Glutamatergic neuron (in vitro differentiated cells): Measurements from ENCODE around the gene CFLAR. TPM values are rescaled to one million over a fixed set of nuclear protein-coding genes. Genes with fewer than 3 reads are reported as not detected.

Experiments
- DNase-seq: peaks from one replicate; pipeline ENCODE4 v3.0.0; 2022
- H3K27ac Mint-ChIP-seq: one replicate; pipeline ENCODE4 v1.8.0; 2020; ENCODE audit warnings: mild to moderate bottlenecking, mixed read lengths, inconsistent platforms; ENCODE audit not compliant: unreplicated experiment
- H3K27me3 Mint-ChIP-seq: one replicate; pipeline ENCODE4 v1.8.0; 2020; ENCODE audit warnings: mild to moderate bottlenecking, moderate library complexity, mixed read lengths, inconsistent platforms; ENCODE audit not compliant: unreplicated experiment
- H3K36me3 Mint-ChIP-seq: one replicate; pipeline ENCODE4 v1.8.0; 2020; ENCODE audit warnings: mild to moderate bottlenecking, mixed read lengths, inconsistent platforms; ENCODE audit not compliant: unreplicated experiment
- H3K4me1 Mint-ChIP-seq: one replicate; pipeline ENCODE4 v1.8.0; 2020; ENCODE audit warnings: mild to moderate bottlenecking, low read depth, mixed read lengths, inconsistent platforms; ENCODE audit not compliant: unreplicated experiment
- H3K4me3 Mint-ChIP-seq: one replicate; pipeline ENCODE4 v1.8.0; 2020; ENCODE audit warnings: mild to moderate bottlenecking, mixed read lengths, inconsistent platforms; ENCODE audit not compliant: unreplicated experiment
- H3K9me3 Mint-ChIP-seq: one replicate; pipeline ENCODE4 v1.8.0; 2020; ENCODE audit warnings: mild to moderate bottlenecking, moderate library complexity, mixed read lengths, inconsistent platforms; ENCODE audit not compliant: unreplicated experiment
- CTCF ChIP-seq: fragments of 200-600 bp; sonication (generic); IDR thresholded peaks from one replicate; pipeline ENCODE4 v1.5.0; 2021; ENCODE audit not compliant: partially characterized antibody, unreplicated experiment
- total RNA-seq: library from RNA; stranded (reverse); fragmentation: NEBNext Ultra II Directional; extraction: Animal tissue kit (Norgen Biotek cat#: 25700); gene quantifications from one replicate; pipeline ENCODE4 v1.2.1, GENCODE V29; 2021; ENCODE audit not compliant: unreplicated experiment

Gene CFLAR
- total RNA-seq, 1 donor from 2014 or later = 88.0 TPM

- Mint-ChIP-seq H3K27me3 (no peaks in the 10 kb centered on the region), H3K4me3 (no peak overlapping the region), H3K36me3 (peaks cover 9% of the 10 kb centered on the region), H3K9me3 (peaks cover 8% of the 10 kb centered on the region), H3K4me1 (peaks cover 22% of the 10 kb centered on the region), H3K27ac (peak overlapping the region; percentile 71)
- no peak for TF ChIP-seq CTCF
- no peak for DNase-seq
These were observed 34.6 kb downstream of the CFLAR start for GRCh38 chr2:201150454-201151020.

GRCh38 chr2:201151127-201151981, 35.4 kb downstream of the CFLAR start:
- peaks cover 9% of the 10 kb centered on the region for H3K36me3 Mint-ChIP-seq
- no peak for TF ChIP-seq CTCF
- no peaks in the 10 kb centered on the region for H3K27me3 Mint-ChIP-seq
- H3K4me3 Mint-ChIP-seq = no peak overlapping the region
- DNase-seq = no peak
- H3K4me1 Mint-ChIP-seq = peaks cover 22% of the 10 kb centered on the region
- peaks cover 8% of the 10 kb centered on the region for H3K9me3 Mint-ChIP-seq
- H3K27ac Mint-ChIP-seq = peak overlapping the region; percentile 71

- Mint-ChIP-seq H3K36me3 (peaks cover 9% of the 10 kb centered on the region), H3K27ac (peak overlapping the region; percentile 98)
These were observed 36.6 kb downstream of the CFLAR start for GRCh38 chr2:201152517-201152916.

GRCh38 chr2:201152999-201153815, 37.2 kb downstream of the CFLAR start:
- peaks cover 29% of the 10 kb centered on the region for H3K4me1 Mint-ChIP-seq
- H3K27ac Mint-ChIP-seq = peak overlapping the region; percentile 98
- no peak for TF ChIP-seq CTCF
- no peaks in the 10 kb centered on the region for H3K27me3 Mint-ChIP-seq
- H3K9me3 Mint-ChIP-seq = peaks cover 12% of the 10 kb centered on the region
- no peak for DNase-seq
- peaks cover 9% of the 10 kb centered on the region for H3K36me3 Mint-ChIP-seq
- peak overlapping the region; percentile 41 for H3K4me3 Mint-ChIP-seq

More at GRCh38 chr2:201152517-201152916, 36.6 kb downstream of the CFLAR start:
- no peak for DNase-seq
- H3K9me3 Mint-ChIP-seq = peaks cover 8% of the 10 kb centered on the region
- no peaks in the 10 kb centered on the region for H3K27me3 Mint-ChIP-seq
- peak overlapping the region; percentile 41 for H3K4me3 Mint-ChIP-seq
- TF ChIP-seq CTCF = no peak
- peaks cover 22% of the 10 kb centered on the region for H3K4me1 Mint-ChIP-seq
